Prostate gland (tissue), 2 donors: ENCODE measurements around the gene STX1B. TPM values are rescaled to one million over a fixed set of nuclear protein-coding genes. Genes with fewer than 3 reads are reported as not detected.

ENCODE experiments used
- DNase-seq: peaks from one replicate; pipeline ENCODE4 v3.0.0-alpha.2; 2019; ENCODE audit warnings: low spot score
- H3K27ac ChIP-seq, 2 donors: fragments of 200-600 bp; sonication (generic); 2 replicates each; pipeline ENCODE4 v1.5.1; 2017 to 2019
- H3K27me3 ChIP-seq: fragments of 200-600 bp; sonication (generic); replicated peaks from 2 replicates; pipeline ENCODE4 v1.5.1; 2019; ENCODE audit not compliant: insufficient read depth
- H3K36me3 ChIP-seq, 2 donors: fragments of 200-600 bp; sonication (generic); 1 replicate in 1 of 2; 2 replicates in 1 of 2; pipeline versions ENCODE4 v1.5.1 to v1.8.1; 2017 to 2019
- H3K4me1 ChIP-seq: fragments of 200-600 bp; sonication (generic); replicated peaks from 2 replicates; pipeline ENCODE4 v1.5.1; 2019
- H3K4me3 ChIP-seq, 2 donors: fragments of 200-600 bp; sonication (generic); 2 replicates each; pipeline ENCODE4 v1.5.1; 2017 to 2019
- H3K9me3 ChIP-seq: fragments of 200-600 bp; sonication (generic); 2 replicates; pipeline ENCODE4 v1.5.1; 2017
- CTCF ChIP-seq, 4 experiments: fragments of 200-600 bp in 2 of 4; fragments of 450-650 bp in 2 of 4; sonication (generic) in 2 of 4; IDR thresholded peaks; 1 replicate in 3 of 4; 2 replicates in 1 of 4; pipeline ENCODE4 v1.5.1; 2016 to 2019; ENCODE audit warnings: antibody characterized with exemption in 4 of 4, mild to moderate bottlenecking in 2 of 4, moderate library complexity in 2 of 4
- POLR2A ChIP-seq: fragments of 450-650 bp; IDR thresholded peaks from one replicate; pipeline ENCODE4 v1.6.1; 2016; ENCODE audit warnings: antibody characterized with exemption, mild to moderate bottlenecking
- POLR2AphosphoS5 ChIP-seq: sonication (generic); formaldehyde crosslinking; IDR thresholded peaks from one replicate; pipeline ENCODE4 v1.6.1; 2017; ENCODE audit warnings: antibody characterized with exemption
- WGBS: methylation state at CpG from one replicate; pipeline ENCODE4 v1.1.5; 2018; 5-methylcytosine and 5-hydroxymethylcytosine counted together
- intact Hi-C: fragments of 100-400 bp; cut with DNase I; formaldehyde crosslinking; loops from one replicate; pipeline ENCODE4 v1.14.2; 2022
- total RNA-seq, 2 donors: library from RNA; depleted of rRNA; stranded (reverse); fragments of >200 nt; gene quantifications; one replicate each; pipeline ENCODE4 v1.1.0, GENCODE V29; 2016

STX1B gene
- total RNA-seq, 2 donors from 2014 or later: 0.36 to 0.91 TPM

DNA sequence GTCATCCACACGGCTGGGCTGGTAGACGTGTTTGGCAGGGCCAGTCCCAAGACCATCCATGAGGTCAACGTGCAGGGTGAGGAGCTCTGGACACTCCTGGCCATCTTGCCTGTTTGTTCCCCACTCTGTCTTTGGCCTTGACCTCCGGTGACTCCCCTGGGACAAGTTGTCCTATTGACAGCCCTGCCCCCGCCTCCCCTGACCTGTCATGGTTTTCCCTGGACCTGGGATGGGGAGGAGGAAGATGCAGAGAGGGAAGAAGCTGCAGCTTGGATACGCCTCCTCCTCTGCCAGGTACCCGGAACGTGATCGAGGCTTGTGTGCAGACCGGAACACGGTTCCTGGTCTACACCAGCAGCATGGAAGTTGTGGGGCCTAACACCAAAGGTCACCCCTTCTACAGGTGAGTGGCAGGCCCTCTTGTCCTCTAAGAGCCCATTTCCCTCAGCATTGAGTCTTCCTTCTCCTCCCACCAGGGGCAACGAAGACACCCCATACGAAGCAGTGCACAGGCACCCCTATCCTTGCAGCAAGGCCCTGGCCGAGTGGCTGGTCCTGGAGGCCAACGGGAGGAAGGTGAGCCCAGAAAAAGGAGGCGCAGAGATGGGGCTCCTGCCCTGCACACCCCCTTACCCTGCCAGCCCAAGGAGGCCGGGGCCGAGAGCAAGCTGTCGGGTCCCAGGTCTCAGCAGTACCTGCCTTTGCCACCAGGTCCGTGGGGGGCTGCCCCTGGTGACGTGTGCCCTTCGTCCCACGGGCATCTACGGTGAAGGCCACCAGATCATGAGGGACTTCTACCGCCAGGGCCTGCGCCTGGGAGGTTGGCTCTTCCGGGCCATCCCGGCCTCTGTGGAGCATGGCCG lies 24.1 kb downstream of the STX1B start:
- H3K36me3 ChIP-seq: peaks cover 2 to 4% of the 10 kb centered on the region in 2 donors
- no peak for TF ChIP-seq CTCF (IDR thresholded peaks at IDR 0.05)
- TF ChIP-seq POLR2AphosphoS5: no peak
- no peak for TF ChIP-seq POLR2A
- WGBS: 93% methylated on average over 29 of the region's 29 CpGs
- H3K9me3 ChIP-seq: no peaks in the 10 kb centered on the region
- no peak for DNase-seq
- H3K27ac ChIP-seq: no peak overlapping the region
- no peaks in the 10 kb centered on the region for H3K27me3 ChIP-seq
- H3K4me3 ChIP-seq: no peak overlapping the region
- H3K4me1 ChIP-seq: no peaks in the 10 kb centered on the region
- intact Hi-C loops: loop anchor here (10.0 kb wide), 2 partner anchors 108 to 888 kb away; partner anchors contain the start of genes VKORC1 and ZNF267

DNA sequence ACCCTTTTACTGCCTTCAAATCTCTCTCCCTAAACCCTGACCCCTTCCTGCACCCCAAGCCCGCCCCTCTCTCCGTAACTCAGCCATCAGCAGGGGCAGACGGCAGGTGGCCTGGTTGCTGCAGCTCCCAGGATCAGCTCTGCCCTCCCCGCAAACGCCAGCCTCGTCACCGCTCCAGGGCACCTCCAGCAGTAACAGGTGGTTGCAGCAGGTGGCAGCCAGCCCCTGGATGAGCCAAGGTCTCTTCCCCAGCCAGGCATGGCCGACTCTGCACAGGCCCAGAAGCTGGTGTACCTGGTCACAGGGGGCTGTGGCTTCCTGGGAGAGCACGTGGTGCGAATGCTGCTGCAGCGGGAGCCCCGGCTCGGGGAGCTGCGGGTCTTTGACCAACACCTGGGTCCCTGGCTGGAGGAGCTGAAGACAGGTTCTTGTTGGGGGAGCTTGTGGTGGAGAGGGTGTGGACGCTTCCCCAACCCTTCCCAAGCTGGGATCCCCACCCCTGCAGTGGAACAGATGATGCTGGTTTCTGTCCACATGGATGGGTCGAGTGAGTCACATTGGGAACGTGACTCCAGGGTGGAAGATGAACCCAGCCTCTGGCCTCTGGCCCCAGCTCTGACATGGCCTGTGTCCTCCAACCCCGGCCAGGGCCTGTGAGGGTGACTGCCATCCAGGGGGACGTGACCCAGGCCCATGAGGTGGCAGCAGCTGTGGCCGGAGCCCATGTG lies 24.9 kb downstream of the STX1B start:
- H3K9me3 ChIP-seq: no peaks in the 10 kb centered on the region
- intact Hi-C loops: loop anchor here (2.0 to 10.0 kb wide), 4 partner anchors 47 to 889 kb away; partner anchors contain the start of genes STX4, VKORC1, ZNF267 and ZNF843
- WGBS: 48% methylated on average over 19 of the region's 20 CpGs
- TF ChIP-seq POLR2A: no peak
- peak in 2 of 4 experiments; percentile 22 to 50 for TF ChIP-seq CTCF (IDR thresholded peaks at IDR 0.05)
- TF ChIP-seq POLR2AphosphoS5: no peak
- H3K36me3 ChIP-seq: peaks cover 5% of the 10 kb centered on the region in 2 donors
- H3K4me1 ChIP-seq: no peaks in the 10 kb centered on the region
- peak; percentile 70 for DNase-seq
- no peaks in the 10 kb centered on the region for H3K27me3 ChIP-seq
- H3K27ac ChIP-seq: peak overlapping the region; percentile 16 to 61
- peak overlapping the region; percentile 21 to 34 for H3K4me3 ChIP-seq

DNA sequence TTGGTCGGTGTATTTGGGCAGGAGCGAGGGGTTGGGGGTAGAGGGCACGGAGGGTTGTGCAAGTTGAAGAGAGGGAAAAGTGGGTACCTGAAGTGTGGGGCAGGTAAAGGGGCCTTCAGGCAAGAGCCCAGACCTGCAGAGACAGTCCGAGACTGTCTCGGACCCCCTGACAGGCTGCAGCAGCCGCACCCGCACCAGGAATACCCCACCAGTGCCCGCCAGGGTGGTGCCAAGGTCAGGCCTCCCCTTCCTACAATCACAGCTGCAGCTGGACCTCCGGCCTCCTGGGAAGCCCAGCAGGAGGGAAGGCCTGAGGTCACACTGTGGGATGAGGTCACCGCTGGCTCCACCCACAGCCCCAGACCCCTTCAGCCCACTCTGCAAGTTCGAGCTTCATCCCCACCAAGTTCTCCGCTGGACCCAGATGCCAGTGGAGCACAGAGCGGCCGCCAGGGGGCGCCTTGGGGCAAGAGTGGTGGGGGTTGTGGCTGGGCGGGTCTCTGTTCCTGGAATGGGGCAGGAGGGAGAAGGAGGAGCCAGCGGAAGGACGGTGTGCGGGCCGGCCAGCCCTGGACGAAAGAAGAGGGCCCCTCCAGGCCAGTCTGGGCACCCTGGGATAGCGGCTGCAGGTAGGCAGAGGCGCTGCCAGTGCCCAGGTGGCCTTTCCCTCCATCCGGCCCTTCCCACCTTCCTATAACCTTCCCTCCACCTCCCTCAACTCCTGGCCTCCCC lies 25.6 kb downstream of the STX1B start, which contains the start of gene HSD3B7:
TSS of gene HSD3B7 (plus strand) at position 539 of the 732 bp plus-strand sequence. CDS start 452 bp downstream, outside the sequence.
- H3K9me3 ChIP-seq: no peaks in the 10 kb centered on the region
- H3K27me3 ChIP-seq: no peaks in the 10 kb centered on the region
- 33% methylated on average over 24 of the region's 24 CpGs for WGBS
- H3K27ac ChIP-seq: peak within 1 kb of the TSS; percentile 16 to 61
- intact Hi-C loops: loop anchor here (2.0 to 10.0 kb wide), 5 partner anchors 48 to 890 kb away; partner anchors contain the start of genes STX4, VKORC1, ZNF267 and ZNF843
- peak within 1 kb of the TSS; percentile 21 to 34 for H3K4me3 ChIP-seq
- H3K36me3 ChIP-seq: peaks cover 5 to 6% of the 10 kb centered on the region in 2 donors
- DNase-seq: peak; percentile 81
- peak; percentile 70 for TF ChIP-seq POLR2AphosphoS5
- peak; percentile 14 for TF ChIP-seq POLR2A
- peak; percentile 86 to 98 (median 94) for TF ChIP-seq CTCF (IDR thresholded peaks at IDR 0.05)
- no peaks in the 10 kb centered on the region for H3K4me1 ChIP-seq

DNA sequence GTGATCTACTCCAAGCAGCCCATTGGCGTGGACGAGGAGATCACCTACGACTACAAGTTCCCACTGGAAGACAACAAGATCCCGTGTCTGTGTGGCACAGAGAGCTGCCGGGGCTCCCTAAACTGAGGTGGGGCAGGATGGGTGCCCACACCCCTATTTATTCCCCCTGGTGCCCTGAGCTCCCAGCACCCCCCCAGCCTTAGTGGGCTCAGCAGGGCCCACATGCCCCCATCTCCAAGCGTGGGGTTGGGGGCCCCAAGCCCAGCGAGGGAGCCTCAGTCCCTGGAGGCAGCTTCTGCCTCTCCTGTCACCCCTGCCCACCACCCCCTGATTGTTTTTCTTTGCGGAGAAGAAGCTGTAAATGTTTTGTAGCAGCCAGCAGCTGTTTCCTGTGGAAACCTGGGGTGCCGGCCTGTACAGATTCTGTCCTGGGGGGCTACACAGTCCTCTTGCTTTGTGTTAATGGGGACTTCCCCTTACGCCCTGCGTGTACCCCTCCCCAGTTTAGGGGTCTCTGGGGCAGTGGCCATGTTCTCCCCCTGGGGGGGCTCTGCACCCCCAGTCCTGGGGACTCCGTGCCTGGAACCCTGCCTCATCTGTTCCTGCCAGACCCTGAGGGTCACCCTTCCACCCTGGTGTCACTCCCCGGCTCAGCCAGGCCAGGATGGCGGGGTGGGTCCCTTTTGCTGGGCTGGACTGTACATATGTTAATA lies 26.4 kb downstream of the STX1B start:
- Histone ChIP-seq H3K4me1 (no peaks in the 10 kb centered on the region), H3K27me3 (no peaks in the 10 kb centered on the region), H3K4me3 (no peak overlapping the region), H3K9me3 (no peaks in the 10 kb centered on the region), H3K27ac (no peak overlapping the region), H3K36me3 (peaks cover 5 to 14% of the 10 kb centered on the region in 2 donors)
- intact Hi-C loops: loop anchor here (2.0 to 10.0 kb wide), 5 partner anchors 49 to 891 kb away; partner anchors contain the start of genes STX4, VKORC1, ZNF267 and ZNF843
- no peak for TF ChIP-seq CTCF (IDR thresholded peaks at IDR 0.05)
- no peak for TF ChIP-seq POLR2A
- no peak for TF ChIP-seq POLR2AphosphoS5
- no peak for DNase-seq
- 77% methylated on average over 14 of the region's 14 CpGs for WGBS
